ENCODE data around the gene DMBX1. TPM values are rescaled to one million over a fixed set of nuclear protein-coding genes. Genes with fewer than 3 reads are reported as not detected.

Gene DMBX1
- total RNA-seq, 1 experiment from 2014 or later: 2.3 TPM

- Mint-ChIP-seq H3K36me3 (ENCODE audit: insufficient read depth in 1 of 3, low read depth in 3 of 3) (no peaks in the 10 kb centered on the region), H3K9me3 (no peaks in the 10 kb centered on the region; a peak in 1 of 5 replicates), H3K27me3 (ENCODE audit: low read depth) (peaks cover 52% of the 10 kb centered on the region), H3K4me1 (peaks cover 70 to 84% of the 10 kb centered on the region in 2 experiments), H3K27ac (no peak overlapping the region), H3K4me3 (no peak overlapping the region)
- Histone ChIP-seq H3T11ph (ENCODE audit: low read length) (no peak overlapping the region), H2BK5ac (ENCODE audit: insufficient read length, low read length) (no peak overlapping the region), H3K4me2 (ENCODE audit: insufficient read depth, insufficient read length, low read length) (no peak overlapping the region), H2AK5ac (ENCODE audit: insufficient read length, low read length) (no peak overlapping the region), H3K27me3 (ENCODE audit: insufficient read depth, low read length) (no peaks in the 10 kb centered on the region), H3K9me3 (ENCODE audit: control insufficient read depth, low read depth, low read length) (no peaks in the 10 kb centered on the region), H3K18ac (ENCODE audit: insufficient read length, low read depth, low read length) (no peak overlapping the region), H2BK120ac (ENCODE audit: low read depth, low read length, poor library complexity, severe bottlenecking) (no peak overlapping the region), H4K91ac (ENCODE audit: insufficient read length, low read depth, low read length) (no peak overlapping the region), H4K8ac (replicated peaks; ENCODE audit: insufficient read length, low read depth, low read length) (no peak overlapping the region), H3K23me2 (ENCODE audit: insufficient read length, low read depth, low read length, poor library complexity, severe bottlenecking) (no peaks in the 10 kb centered on the region), H3K4ac (ENCODE audit: low read depth, low read length) (no peak overlapping the region), H2AFZ (ENCODE audit: low read length) (no peak overlapping the region), H3K14ac (ENCODE audit: insufficient read depth, low read length) (no peak overlapping the region), H2BK15ac (ENCODE audit: low read depth, low read length) (no peak overlapping the region), H3K56ac (ENCODE audit: insufficient read length, low read depth, low read length) (no peak overlapping the region), H3K27ac (ENCODE audit: insufficient read length, low read depth, low read length) (no peak overlapping the region), H3K4me1 (ENCODE audit: insufficient read depth, low read length) (peaks cover 13% of the 10 kb centered on the region; the same call in 1 of the 2 replicates), H4K5ac (ENCODE audit: insufficient read length, low read depth, low read length) (no peak overlapping the region), H3K79me2 (ENCODE audit: insufficient read depth, low read length) (no peaks in the 10 kb centered on the region), H3K23ac (ENCODE audit: insufficient read length, low read depth, low read length) (no peak overlapping the region), H2BK12ac (ENCODE audit: insufficient read length, low read depth, low read length) (no peak overlapping the region), H3K9ac (ENCODE audit: extremely low read depth, insufficient read length, low read length) (no peak overlapping the region), H4K20me1 (ENCODE audit: control insufficient read depth, insufficient read depth, insufficient read length) (no peaks in the 10 kb centered on the region), H3K79me1 (ENCODE audit: insufficient read depth, low read depth, low read length, poor library complexity, severe bottlenecking) (no peaks in the 10 kb centered on the region), H2BK20ac (ENCODE audit: low read depth, low read length, poor library complexity, severe bottlenecking) (no peak overlapping the region)
- DNase-seq: no peak
- TF ChIP-seq CTCF (conservative IDR thresholded peaks at IDR 0.05): no peak
- WGBS (ENCODE audit: extremely low coverage, insufficient read length, low lambda C conversion rate): no CpG with 5 or more reads among the region's 6 CpGs
Observed at GRCh38 chr1:46515576-46515975, 25.9 kb downstream of the DMBX1 start.
